Right ventricle myocardium superior (tissue), 1 donor: ENCODE results near the gene CUEDC1. TPM values are rescaled to one million over a fixed set of nuclear protein-coding genes. Genes with fewer than 3 reads are reported as not detected.
A peak's percentile ranks its signal among the peaks of the same experiment; 100 is the strongest.
"Not testable (repeated sequence)": the region's sequence is repeated elsewhere in the genome, so short reads cannot be mapped to it uniquely, and the experiment has no call there.

Source experiments
- ATAC-seq: fragments of 200-7000 bp; cut with Tn5 transposase; one replicate; pipeline ENCODE4 v1.9.1; 2020; ENCODE audit warnings: mild to moderate bottlenecking; ENCODE audit not compliant: poor library complexity
- DNase-seq: peaks from one replicate; pipeline ENCODE4 v3.0.0-alpha.2; 2020
- intact Hi-C: fragments of 100-400 bp; cut with DNase I; formaldehyde crosslinking; loops from one replicate; pipeline ENCODE4 v1.11.2; 2022
- total RNA-seq: library from RNA; stranded (reverse); fragmentation: NEBNext Ultra II Directional; extraction: Animal tissue kit (Norgen Biotek cat#: 25700); gene quantifications from one replicate; pipeline ENCODE4 v1.2.1, GENCODE V29; 2021
- donor health status: DM: no; HTN: yes; CAD: no; lungs with severe emphysema.

CUEDC1 gene
- total RNA-seq, 1 donor from 2014 or later: 44.6 TPM

DNA sequence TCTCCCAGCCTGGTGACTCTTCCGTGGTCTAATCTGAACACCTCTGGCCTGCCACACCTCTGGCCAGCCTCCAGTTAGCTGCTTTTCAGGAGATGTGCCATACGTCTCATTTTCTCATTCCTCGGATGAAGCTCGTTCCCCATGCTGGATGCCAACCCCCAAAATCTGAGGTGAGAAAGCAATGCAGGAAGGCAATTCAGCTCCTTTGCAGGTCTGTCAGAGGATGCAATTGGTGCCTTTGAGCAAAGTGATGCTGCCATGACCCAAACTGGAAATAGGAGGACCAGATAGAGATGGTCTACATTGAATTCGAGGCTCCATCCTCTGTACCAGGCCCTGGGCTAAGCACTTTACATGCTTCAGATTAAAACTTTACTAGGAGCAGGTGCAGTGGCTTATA is 11.0 kb upstream of the CUEDC1 start:
- ATAC-seq (no peak), DNase-seq (no peak)
- intact Hi-C loops: no loop called here

DNA sequence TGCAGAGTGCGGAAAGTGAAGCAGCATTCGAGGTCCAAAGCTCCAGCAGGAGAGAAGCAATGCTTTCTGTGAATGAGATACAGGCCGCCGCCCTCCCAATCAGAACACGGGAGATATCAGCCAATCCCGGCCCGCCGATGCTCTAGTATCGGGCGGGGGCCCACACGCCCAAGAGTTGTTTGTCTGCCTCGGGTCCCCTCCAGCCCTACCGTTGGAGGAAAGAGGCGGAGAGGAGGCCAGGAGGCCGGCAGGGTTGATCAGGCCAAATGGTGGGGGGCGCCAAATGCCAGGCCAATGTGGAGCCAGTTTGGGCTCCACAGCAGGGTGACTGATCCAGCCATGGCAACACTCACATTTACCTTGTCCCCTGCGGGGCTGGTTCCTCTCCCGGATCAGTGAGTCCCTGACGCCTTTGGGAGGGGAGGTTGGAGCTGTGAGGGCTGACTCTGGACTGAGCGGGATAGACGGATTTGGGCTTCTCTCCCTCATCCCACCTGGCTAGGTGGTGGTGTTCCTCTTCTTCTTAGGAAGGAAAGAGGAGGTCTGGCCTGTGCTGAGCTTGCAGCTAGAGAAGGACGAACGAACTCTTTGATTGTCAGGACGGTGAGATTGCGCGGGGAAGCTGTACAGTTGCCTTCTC is 10.4 kb upstream of the CUEDC1 start:
- intact Hi-C loops: no loop called here
- no peak for ATAC-seq
- no peak for DNase-seq

DNA sequence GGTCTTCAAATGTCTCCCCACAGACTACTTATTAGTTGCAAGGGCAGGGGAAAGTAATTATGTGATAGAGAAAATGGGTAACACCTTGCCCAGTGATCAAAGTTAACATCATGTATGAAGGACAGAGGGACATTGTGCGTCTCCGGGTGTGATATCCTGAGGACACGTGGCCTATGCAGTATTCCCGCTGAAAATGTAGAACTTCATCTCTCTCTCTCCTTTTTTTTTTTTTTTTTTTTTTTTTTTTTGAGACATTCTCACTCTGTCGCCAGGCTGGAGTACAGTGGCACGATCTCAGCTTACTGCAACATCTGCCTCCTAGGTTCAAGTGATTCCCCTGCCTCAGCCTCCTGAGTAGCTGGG is 7.9 kb upstream of the CUEDC1 start:
- DNase-seq (no peak), ATAC-seq (no peak)
- intact Hi-C loops: no loop called here

DNA sequence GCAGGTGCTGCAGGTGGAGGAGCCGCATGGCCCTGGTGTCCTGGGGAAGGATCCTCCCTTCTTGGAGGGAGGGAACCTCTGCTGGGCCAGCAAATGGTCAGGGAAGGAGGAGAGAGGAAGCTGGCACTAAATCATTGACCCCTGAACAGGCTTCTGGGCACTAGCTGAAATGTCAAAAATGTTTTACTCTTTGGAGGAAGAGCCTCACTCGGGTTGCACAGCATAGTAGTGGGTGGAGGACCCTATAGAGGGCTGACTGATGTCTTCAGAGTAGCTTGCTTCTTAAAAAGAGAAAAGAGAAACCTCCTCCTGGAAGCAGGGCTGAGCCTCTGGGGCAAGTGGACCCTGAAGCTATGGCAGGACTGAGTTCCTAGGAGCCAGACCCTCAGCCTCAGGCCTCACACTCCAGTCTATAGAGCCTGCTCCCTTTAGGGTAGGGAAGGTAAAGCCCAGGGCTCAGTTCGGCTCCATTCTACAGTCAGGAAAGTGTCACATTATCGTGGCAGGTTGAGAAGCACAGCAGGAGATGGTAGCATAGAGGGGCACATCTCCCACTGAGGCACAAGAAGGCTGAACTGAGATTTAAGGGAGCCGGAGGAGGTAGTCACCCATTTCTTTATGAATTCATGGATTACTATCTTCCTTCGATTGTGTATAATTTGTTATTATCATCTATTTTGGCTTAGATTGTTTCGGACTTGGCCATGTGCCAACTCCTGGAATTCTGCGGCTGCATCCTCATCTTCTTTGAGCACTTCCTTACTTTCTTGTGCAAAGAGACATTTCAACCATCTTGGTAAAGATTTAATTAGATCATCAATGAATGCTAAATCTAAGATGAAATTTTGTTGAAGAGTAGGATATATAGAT is 7.3 kb upstream of the CUEDC1 start:
- ATAC-seq (no peak), DNase-seq (no peak)
- intact Hi-C loops: no loop called here

- no peak for DNase-seq
- no peak for ATAC-seq
- intact Hi-C loops: no loop called here
These were observed 4.7 kb upstream of the CUEDC1 start for GRCh38 chr17:57959929-57960328.

- DNase-seq, ATAC-seq, intact Hi-C loops: not testable (repeated sequence)
These were observed 3.2 kb upstream of the CUEDC1 start for GRCh38 chr17:57958391-57958790.

DNA sequence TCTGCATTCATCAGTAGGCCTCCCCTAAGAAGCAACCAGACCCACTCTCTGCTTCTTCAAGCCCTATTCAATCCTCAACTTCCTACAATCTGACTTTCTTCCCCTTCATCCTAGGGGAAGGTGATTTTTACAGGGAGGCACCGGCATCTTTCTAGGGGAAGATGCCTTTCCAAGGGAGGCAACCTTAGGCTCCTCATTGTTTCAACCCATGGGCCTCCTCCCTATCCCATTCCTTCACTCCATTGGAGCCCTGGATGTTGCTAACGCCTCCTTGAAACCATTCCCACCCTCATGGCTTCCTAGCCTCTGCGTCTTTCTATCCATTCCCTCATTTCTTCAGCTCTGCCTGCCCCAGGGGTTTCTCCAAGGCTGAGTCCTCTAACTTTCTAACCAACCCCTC is 2.7 kb upstream of the CUEDC1 start:
- ATAC-seq: no peak
- intact Hi-C loops: loop anchor here (2.0 kb wide), 1 partner anchor 13 kb away; no protein-coding TSS in a partner anchor
- DNase-seq: no peak

GRCh38 chr17:57957120-57957850 is 2.1 kb upstream of the CUEDC1 start:
- ATAC-seq: no peak
- intact Hi-C loops: loop anchor here (2.0 kb wide), 1 partner anchor 14 kb away; no protein-coding TSS in a partner anchor
- DNase-seq: no peak

DNA sequence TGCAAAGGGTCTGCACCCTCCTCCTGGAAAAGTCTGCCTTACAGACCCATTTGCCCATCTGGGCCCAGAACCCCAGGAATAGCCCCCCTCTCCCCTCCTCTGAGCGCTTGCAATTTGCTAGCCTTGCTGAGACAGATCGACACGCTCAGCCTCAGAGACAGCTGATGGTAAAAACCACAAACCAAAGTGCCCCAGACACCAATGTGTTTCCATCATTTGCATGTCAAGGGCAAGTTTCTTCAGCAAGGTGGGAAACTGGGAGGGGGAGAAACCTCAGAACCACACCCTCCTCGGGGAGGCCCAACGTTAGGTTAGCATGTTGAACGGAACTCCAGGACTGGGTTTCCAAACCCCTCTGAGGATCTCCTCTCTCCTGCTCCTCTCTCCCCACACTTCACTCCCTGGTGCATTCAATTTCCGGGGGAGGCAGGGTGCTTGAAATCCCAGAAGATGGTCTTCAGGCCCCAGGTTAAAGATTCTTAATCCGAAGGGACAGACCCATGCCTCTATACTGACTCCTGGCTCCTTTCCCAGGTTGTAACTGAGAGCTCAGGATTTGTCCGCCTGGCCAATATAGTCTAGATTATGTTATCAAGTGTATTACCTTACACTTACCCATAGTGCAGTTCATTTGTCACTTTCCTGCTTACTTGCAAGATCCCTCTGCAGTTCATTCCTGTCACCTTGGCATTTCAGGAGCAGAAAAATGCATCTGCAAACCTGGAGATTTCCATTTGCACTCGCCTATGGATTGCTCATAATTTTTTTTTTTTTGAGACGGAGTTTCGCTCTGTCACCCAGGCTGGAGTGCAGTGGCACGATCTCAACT is 1.3 kb upstream of the CUEDC1 start:
- ATAC-seq: no peak
- intact Hi-C loops: loop anchor here (2.0 kb wide), 1 partner anchor 14 kb away; no protein-coding TSS in a partner anchor

DNA sequence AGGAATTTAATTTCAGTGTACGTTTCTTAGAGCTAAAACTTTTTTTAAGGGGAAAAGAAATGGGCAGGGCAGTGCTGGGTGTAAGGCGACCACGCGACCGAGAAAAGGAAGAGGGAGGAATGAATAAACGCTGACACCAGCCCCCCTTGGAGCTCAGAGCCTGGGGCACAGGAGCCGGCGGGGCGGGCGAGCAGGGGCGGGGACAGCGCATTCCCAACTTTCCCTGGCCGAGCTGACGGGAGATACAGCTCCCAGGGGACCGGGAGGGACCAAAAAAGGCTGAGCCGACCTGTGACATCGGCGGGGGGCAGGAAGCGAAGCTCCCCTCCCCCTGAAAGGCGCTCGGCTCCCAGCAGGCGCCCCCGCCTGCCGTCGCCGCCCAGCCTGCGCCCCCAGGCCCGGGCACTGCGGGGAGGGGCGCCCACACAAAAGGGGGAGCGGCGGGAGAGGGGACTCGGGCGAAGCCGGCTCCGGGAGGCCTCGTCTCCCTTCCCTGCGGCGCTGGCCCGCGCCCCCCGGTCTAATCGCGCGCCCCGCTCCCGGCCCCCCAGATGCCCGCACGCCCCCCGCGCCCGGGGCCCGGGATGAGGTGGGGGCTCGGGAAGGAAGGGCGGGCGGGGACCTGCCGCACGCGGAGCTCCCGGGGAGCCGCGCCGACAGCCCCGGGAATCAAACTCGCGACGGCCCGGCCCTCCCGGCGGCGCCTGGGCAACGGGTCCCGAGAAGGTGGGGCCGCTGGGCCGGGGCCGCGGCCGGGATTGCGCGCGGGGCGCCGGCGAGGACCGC is 622 bp downstream of the CUEDC1 start:
- ATAC-seq: peak; percentile 81
- intact Hi-C loops: loop anchor here (5.0 kb wide), 2 partner anchors 33 to 42 kb away; partner anchors contain the start of gene VEZF1
- DNase-seq: peak; percentile 91

More for the DNA sequence above, 1.3 kb upstream of the CUEDC1 start:
- no peak for DNase-seq

DNA sequence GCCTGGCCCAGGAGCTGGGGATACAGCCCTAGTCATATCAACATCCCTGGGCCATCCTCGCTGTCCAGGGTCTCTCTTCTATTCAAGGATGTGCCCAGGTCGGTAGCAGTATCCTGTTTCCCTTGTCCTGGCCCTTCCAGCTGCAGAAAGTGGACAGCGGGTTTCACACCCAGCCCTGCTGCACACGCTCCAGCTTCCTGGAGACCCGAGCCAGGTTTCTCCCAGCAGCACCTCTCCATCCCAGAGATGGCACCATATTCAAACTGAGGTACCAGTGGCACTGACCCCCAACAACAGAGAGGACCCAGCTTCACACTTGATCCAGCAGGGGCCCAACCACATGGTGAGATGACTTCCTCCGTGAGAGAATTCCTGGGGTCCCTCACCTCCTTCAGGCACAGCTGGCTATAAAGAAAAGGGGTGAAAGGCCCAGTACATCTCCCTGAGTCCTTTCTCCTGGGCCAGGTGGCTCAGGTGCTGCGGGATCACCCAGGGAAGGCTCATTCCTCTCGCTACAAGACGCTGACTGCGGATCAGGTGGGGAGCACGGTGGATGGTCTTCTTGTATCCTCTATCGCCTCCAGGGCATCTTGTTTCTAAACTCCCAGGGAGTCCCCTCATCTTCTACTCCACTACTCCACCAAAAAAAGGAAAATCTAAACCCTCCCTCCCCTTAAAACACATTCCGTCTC is 1.4 kb downstream of the CUEDC1 start:
- intact Hi-C loops: loop anchor here (5.0 kb wide), 2 partner anchors 33 to 42 kb away; partner anchors contain the start of gene VEZF1
- ATAC-seq (no peak), DNase-seq (no peak)

- DNase-seq: no peak
- intact Hi-C loops: loop anchor here (5.0 kb wide), 2 partner anchors 34 to 41 kb away; partner anchors contain the start of gene VEZF1
- no peak for ATAC-seq
These were observed 2.0 kb downstream of the CUEDC1 start for GRCh38 chr17:57953219-57953618.

GRCh38 chr17:57949649-57950048 is 5.6 kb downstream of the CUEDC1 start:
- DNase-seq (no peak), ATAC-seq (peak; percentile 10)

DNA sequence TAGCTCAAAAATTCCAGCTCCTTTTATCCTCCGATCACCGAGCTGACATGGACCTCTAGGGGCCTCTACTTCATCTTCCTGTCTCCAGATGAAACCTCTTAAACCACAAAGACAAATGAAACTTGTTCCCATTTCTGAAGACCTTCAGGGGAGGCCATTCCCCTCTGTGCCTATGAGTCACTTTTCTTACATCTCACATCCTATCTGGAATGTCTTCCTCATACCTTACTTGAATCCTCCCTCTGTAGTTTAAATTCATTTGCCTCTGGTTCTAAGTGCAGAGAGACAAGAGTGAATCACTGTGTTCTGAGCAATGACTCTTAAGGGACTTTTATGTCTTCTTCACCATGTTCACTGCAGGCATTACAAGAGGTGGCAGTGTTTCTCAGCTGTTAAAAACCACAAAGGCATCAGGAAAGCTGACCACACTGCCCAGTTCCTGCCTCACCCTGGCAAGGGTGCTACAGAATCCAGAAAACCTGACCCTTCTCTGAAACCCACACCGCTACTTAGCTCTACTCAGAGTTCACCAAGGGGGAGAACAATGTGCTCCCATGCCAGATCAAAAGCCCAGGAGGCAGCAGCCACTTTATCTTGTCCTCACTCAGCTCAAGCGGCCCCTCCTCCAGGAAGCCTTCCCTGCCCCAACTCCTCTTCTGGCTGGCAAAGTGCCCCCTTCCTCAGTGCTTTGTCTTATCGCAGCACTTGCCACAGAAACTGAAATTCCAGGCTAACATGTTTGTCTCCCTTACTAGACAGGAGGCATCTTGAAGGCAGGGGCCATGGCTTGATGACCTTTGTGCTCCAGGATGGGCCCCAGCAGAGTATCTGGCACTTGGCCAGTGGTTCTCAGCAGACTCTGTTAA is 6.4 kb downstream of the CUEDC1 start:
- DNase-seq: no peak
- intact Hi-C loops: no loop called here
- peak; percentile 27 for ATAC-seq

More at GRCh38 chr17:57949649-57950048, 5.6 kb downstream of the CUEDC1 start:
- intact Hi-C loops: loop anchor here (5.0 kb wide), 2 partner anchors 37 to 38 kb away; partner anchors contain the start of gene VEZF1

DNA sequence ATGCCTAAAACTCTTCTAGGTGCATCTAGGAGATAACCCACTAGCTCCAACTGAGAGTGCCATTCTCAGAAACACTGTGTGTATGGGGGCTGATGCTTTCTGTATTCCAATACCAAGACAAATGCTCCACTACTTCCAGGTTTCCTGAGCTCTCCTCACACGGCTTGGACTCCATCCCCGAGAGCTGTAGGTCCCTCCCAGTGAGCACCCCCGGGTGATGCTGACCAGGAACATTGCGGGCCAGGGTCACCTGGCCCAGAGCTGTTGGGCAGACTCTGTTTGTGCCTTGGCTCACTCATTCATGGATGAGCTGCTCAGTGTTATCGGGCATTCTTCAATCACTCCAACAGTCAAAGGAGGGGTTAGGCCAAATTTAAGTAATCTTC is 7.0 kb downstream of the CUEDC1 start:
- DNase-seq (no peak), ATAC-seq (no peak)
- intact Hi-C loops: no loop called here

DNA sequence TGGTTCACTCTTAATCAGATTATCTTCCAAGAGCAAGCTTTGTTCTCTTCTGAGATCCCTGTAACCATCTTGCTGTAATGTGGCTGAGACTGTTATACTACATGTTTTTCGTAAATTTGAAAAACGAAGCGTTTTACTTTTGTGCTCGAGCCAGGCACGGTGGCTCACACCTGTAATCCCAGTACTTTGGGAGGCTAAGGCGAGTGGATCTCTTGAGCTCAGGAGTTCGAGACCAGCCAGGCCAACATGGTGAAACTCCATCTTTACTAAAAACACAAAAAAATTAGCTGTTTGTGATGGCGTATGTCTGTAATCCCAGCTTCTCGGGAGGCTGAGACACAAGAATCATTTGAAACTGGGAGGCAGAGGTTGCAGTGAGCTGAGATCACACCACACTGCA is 7.8 kb downstream of the CUEDC1 start:
- DNase-seq (no peak), ATAC-seq (no peak)
- intact Hi-C loops: no loop called here
